A172 (cell line): ENCODE data around the gene CPSF2. TPM values are rescaled to one million over a fixed set of nuclear protein-coding genes. Genes with fewer than 3 reads are reported as not detected.

Experiments used
- DNase-seq: peaks from one replicate; pipeline ENCODE4 v3.0.0-alpha.2; 2015; ENCODE audit warnings: low spot score
- total RNA-seq: library from RNA; depleted of rRNA; stranded (reverse); fragments of >200 nt; shearing (Covaris generic); gene quantifications from 2 replicates; pipeline ENCODE4 v1.2.3, GENCODE V29; 2014; rRNA removed

Gene CPSF2
- 34.5 and 36.7 TPM in 2 replicates for total RNA-seq

- DNase-seq, result peak; percentile 47
Measured at GRCh38 chr14:92121670-92122350, at the start of gene CPSF2, which contains the start of gene NDUFB1. Gene CPSF2, plus strand, starts transcription at chr14:92121969. Its CDS starts 9,016 bp downstream, at chr14:92130985. Gene NDUFB1, minus strand, starts transcription at chr14:92121706. Its CDS starts 4,069 bp downstream, at chr14:92117637.

DNA sequence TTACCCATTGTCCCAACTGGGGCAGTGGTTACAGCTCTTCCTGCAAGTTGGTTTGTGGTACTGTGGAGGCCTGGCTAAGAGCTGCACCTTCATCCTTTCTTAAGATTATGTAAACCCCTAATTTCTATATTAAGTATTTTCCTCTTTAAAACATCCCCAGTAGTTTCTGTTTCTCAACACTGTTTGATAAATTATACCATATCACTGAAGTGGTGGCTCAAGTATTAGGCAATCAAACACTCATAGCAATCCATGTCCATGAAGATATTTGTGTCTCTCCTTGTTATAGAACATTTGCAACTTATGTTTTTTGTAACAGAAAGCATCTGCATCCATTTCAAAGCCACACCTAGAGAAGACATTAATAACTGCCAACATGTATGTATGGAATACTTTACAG, 47.2 kb upstream of the CPSF2 start:
- no peak for DNase-seq

GRCh38 chr14:92088494-92088893, 33.3 kb upstream of the CPSF2 start:
- DNase-seq, result no peak

DNA sequence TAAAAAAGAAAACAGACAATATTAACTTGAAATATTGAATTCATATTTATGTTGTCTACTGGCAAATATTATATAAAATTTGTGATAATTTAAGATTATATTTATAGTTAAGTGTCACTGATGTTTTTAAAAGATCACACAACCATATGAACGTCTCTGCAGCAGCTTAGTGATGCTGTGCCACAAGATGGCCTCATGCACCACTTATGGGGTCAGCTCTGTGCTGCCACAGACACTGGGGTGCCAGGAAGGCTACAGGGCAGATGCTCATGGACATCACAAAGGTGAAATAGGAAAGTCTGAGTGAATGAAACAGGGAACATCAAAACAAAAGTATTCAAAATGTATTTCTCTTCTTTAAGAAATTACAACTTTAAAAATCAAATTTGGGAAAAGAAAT, 28.4 kb upstream of the CPSF2 start:
- DNase-seq, result no peak

DNA sequence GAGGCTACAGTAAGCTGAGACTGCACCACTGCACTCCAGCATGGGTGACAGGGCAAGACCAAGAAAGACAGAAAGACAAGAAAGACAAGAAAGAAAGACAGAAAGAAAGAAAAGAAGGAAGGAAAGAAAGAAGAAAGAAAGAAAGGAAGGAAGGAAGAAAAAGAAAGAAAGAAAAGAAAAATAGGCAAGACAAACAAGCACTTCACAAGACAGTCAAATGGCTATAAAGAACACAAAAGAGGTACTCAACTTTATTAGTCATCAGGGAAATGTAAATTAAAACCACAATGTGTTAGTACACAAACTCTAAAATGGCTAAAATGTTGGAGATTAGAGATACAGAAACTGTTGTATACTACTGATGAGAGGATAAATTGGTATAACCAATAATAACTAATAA, 22.0 kb upstream of the CPSF2 start:
- no peak for DNase-seq

- no peak for DNase-seq
Measured at GRCh38 chr14:92103363-92103989, 18.3 kb upstream of the CPSF2 start.

DNA sequence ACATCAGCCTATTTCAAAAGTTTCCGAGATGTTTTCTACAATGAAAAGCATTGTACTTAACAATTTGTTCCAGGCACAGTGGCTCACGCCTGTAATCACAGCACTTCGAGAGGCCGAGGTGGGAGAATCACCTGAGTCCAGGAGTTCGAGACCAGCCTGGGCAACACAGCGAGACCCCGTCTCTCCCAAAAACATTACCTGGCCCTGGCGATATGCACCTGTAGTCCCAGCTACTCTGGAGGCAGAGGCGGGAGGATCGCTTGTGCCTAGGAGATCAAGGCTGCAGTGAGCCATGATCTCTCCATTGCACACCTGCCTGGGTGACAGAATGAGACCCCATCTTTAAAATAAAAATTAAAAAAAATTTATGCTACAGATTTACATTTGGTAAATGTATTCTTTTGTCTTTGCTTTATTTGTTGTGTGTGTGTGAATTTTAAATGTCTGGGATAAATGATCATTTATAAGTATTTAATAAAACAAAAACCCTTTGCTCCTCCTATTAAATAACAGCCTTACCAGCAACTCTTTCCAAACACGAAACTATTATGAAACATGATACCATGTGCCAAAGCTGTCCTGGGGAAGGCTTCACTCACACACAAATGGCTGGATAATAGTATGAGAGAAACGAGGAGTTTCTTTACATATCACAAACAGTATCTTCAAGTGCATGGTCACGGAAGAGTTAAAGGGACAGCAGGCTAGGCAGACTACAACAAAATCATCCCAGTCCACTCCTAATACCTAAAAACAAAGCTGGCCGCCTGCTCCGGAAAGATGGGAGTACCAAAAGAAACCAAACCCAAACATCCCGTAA, 16.5 kb upstream of the CPSF2 start:
- no peak for DNase-seq

DNA sequence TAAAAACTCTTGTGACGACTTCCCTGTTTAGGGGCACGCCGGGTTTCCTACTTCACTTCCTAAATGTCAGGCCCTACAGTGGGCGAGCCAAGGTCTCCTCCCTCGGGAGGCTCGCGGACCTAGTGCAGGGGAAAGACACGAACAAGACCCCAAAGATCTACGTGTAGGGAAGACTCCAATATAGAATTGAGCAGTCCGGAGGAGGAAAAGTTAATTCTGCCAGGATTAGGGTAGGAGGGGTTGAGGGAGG, 16.0 kb upstream of the CPSF2 start:
- peak; percentile 5 for DNase-seq

- peak; percentile 94 for DNase-seq
Measured at GRCh38 chr14:92106143-92106926, 15.4 kb upstream of the CPSF2 start, which contains the start of gene ATXN3. Gene ATXN3, minus strand, starts transcription at chr14:92106582. Its CDS starts 30 bp downstream, at chr14:92106552.

GRCh38 chr14:92108345-92109254, 13.2 kb upstream of the CPSF2 start:
- DNase-seq, result no peak

- no peak for DNase-seq
Measured at GRCh38 chr14:92109490-92109889, 12.3 kb upstream of the CPSF2 start.

DNA sequence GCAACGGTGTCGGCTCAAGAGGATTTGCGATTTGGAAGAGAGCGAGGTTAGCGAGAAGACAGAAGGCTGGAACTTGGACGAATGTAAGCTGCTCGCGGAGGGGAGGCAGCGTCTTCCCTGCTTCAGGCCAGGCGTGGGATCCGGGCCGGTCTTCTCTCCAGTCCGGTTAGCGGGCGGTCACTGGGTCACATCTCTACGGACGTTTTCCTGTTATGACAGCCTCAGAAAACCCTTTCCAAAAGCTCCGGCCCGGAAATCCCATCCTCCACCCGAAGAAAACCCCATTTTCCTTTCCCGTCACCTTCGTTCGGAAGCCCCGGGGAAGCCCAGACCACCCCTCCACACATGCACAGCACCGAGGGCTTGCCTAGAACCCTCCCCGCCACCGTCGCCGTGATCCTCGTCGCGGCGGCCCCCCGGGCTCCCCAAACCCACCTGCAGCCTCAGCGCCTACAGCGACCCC, 531 bp upstream of the CPSF2 start:
- DNase-seq, result peak; percentile 7

- peak; percentile 9 for DNase-seq
Measured at GRCh38 chr14:92122351-92122677, 545 bp downstream of the CPSF2 start.

- DNase-seq, result no peak
Measured at GRCh38 chr14:92122761-92123160, 992 bp downstream of the CPSF2 start.

DNA sequence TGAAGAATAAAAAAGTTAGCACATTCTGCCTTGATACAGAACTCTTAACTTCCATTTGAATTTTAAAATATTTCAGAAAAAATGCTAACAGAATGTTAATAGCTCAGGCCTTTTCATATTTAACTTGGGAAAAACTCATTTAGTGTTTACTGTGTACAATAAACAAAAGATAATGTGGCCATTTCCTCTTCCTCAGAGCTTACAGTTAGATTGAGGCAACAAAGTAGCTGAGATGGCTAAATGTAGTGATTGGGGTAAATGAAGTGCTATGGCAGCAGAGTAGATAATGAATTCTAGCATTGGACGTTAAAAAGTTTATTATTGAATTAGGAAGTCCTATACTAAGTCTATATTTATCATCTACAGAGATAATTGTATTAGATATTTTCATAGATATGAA, 12.7 kb downstream of the CPSF2 start:
- no peak for DNase-seq

DNA sequence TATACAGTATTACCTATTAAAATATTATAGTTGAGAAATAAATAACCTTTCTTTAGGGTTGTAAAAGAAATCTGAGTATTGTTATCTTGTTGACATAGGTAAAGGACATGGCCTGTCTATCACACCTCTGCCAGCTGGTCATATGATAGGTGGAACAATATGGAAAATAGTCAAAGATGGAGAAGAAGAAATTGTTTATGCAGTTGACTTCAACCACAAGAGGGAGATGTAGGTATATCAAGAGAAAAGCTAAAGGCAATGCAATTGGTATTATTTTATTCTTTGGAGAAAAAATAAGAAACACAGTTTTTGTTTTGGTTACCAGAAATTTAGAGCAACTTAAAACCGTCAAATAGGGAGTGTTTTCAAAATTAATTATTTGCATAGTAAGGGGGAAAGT, 13.5 kb downstream of the CPSF2 start:
- no peak for DNase-seq

DNA sequence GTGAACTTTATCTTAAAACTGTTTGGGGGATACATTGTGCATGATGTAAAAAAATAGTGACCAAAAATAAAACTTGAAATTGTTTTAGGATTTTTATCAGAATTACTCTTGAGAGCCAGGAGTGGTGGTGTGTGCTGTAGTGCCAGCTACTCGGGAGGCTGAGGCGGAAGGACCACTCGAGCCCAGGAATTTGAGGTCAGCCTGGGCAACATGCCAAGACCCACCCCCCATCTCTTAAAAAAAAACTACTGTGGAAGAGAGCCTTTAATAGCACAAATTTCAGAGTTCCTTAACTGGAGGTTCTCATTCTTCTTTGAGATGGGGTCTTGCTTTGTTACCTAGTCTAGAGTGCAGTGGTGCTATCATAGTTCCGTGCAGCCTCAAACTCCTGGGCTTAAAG, 21.5 kb downstream of the CPSF2 start:
- DNase-seq, result no peak

DNA sequence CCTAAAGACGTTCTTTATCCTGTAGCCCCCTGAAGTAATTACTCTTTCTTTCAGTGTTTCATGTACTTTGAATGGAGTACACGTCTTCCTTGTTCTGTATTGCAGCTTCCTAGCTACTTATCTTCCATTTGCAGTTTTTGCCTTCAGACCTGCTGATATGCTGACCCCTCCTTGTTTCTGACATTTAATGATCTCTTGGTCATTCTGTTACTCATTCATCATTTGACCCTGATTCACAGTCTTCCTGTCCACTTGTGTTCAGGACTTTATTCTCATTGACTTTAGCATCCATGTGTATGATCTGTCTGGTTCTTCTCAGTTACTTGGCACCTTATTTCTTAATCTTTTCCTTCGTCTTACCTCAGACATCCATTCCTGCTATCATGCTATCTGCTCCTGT, 22.2 kb downstream of the CPSF2 start:
- DNase-seq, result no peak

DNA sequence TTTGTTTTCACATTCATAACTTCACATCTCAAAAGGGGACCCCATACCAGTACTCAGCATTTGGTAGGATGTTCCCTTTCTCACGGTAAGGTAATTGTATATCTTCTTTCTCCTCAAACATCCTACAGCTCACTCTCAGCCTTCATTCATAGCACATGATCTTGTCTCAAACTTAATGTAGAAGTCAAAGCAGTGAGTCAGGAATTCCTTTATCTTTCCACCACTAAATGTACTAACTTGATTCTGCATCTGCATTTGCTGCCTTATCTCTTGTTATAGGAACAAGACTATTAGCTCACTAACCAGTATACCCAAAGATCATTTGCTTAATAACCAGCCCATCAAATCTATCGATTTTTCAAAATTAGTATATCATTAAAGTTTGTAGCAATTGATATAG, 22.9 kb downstream of the CPSF2 start:
- no peak for DNase-seq

DNA sequence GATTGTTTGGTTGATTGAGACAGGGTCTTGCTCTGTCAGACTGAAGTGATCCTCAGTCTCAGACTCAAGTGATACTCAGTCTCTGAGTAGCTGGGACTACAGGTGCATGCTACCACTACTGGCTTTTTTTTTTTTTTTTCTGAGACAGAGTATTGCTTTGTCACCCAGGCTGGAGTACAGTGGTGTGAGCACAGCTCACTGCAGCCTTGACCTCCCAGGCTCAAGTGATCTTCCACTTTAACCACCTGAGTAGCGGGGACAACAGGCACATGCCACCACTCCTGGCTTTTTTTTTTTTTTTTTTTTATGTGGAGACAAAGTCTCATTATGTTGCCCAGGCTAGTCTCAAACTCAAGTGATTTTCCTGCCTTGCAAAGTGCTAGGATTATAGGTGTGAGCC, 31.8 kb downstream of the CPSF2 start:
- no peak for DNase-seq
